GM19468 (cell line): ENCODE data around the gene GCSH.
"Not testable (repeated sequence)": the region's sequence is repeated elsewhere in the genome, so short reads cannot be mapped to it uniquely, and the experiment has no call there.

Source experiments
- ATAC-seq: cut with Tn5 transposase; IDR thresholded peaks from one replicate; pipeline ENCODE4 v1.9.1; 2021; ENCODE audit warnings: mild to moderate bottlenecking, moderate library complexity, moderate number of reproducible peaks; ENCODE audit not compliant: unreplicated experiment; ENCODE audit errors: extremely low read depth

The GCSH gene

DNA sequence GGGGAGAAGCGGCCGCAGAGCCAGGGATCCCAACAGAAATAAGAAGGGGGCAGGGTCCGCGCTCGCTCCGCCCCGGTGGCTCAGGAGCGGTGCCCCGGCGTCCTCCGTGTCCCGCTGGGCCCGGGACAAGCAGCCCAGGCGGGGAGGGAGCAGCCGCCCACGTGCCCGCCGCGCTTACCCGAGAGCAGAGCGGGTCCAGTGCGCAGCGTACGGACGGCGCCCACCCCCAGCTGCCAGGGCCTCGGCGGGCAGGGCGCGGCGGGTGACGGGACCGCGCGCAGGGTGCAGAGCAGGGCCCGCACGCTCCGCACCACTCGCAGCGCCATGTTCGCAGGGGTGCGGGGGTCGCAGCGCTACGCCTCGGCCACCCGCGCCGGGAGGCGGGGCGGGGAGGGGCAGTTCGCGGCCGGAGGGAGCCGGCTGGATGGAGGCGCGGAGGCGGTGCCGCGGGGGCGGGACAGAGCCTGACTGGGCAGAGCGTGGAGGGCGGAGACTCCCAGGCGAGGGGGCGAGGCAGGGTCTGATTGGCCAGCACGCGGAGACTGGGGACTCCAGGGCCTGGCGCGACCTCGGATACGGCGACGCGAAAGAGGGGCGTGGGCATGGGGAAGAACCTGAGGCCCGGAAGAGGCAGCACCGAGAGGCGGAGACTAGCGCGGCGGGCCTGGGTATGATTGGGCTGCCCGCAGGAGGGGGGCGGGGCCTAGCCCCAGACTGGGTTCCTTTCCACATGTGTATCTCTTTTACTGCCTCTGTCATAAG lies at the start of gene GCSH:
GCSH (minus strand) TSS at position 443 of the 762 bp plus-strand sequence; CDS start at position 326, 117 bp downstream.
- ATAC-seq, result peak; percentile 99

GRCh38 chr16:81143921-81144471 lies 47.8 kb upstream of the GCSH start:
- ATAC-seq, result no peak

DNA sequence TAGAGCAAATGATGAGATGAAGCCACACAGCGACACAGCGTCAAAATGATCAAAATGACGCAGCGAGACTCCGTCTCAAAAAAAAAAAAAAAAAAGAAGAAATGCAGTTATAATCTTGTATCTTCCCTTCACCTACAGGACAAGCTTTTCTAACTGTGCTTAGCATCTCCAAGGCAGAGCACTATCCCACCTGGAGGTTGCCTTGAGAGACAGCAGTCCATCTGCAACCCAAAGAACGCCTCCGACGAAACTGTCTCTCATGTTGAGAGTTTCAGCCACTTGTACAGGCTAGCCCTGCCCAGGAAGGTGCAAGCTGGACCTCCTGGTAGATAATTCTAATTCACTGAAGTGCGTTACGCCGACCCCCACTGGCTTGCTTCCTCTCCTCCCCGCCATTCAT lies 46.7 kb upstream of the GCSH start:
- ATAC-seq, result no peak

- no peak for ATAC-seq
These were observed 45.0 kb upstream of the GCSH start for GRCh38 chr16:81140930-81141780.

GRCh38 chr16:81138831-81139557 lies 42.8 kb upstream of the GCSH start:
- no peak for ATAC-seq

DNA sequence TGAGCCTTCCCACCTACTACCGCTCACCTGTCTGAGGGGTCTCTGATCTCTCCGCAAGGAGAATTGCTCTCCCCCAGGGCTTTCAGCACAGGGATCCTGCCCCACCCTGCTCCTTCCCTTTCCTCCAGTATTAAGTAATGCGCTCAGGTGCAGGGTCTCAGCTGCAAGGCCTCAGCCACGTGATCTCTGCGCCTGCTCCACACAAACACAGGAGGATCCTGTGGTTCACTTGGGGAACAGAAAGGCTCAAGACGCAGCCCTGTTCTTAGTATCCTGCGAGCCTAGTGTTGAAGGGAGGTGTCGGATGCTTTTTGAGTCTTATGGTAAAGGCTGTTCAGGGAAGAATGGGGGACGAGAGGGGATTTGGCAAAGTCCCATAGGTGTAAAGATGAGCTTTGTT lies 41.6 kb upstream of the GCSH start:
- ATAC-seq, result no peak

- no peak for ATAC-seq
These were observed 40.5 kb upstream of the GCSH start for GRCh38 chr16:81136390-81137335.

- ATAC-seq, result no peak
These were observed 33.9 kb upstream of the GCSH start for GRCh38 chr16:81130126-81130525.

DNA sequence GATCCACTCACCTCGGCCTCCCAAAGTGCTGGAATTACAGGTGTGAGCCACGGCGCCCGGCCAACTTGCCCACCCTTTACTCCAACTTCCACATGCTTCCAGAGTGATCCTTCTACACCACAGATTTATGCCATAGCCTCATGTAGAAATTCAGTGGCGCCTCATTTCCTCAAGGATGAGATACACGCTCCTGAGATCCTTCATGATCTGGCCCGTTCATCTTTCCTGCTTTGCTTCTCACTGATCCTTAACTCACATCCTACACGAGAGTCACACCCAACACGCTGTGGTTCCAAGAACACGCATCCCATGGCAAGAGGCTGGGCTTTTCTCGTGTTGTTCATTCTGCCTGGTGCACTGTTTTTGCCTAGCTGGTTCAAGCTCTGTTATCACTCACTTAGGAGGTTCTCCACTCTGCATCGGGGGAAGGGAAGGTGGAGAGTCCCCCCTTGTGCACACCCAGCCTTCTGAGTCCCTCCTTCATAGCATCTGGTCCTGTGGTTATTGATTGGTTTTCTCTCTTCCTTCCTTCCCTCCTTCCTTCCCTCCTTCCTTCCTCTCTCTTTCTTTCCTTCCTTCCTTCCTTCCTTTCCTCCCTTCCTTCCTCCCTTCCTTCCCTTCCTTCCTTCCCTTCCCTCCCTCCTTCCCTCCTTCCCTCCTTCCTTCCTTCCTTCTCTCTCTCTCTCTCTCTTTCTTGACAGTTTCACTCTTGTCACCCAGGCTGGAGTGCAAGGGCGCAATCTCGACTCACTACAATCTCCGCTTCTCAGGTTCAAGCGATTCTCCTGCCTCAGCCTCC lies 32.7 kb upstream of the GCSH start:
- ATAC-seq, result no peak

DNA sequence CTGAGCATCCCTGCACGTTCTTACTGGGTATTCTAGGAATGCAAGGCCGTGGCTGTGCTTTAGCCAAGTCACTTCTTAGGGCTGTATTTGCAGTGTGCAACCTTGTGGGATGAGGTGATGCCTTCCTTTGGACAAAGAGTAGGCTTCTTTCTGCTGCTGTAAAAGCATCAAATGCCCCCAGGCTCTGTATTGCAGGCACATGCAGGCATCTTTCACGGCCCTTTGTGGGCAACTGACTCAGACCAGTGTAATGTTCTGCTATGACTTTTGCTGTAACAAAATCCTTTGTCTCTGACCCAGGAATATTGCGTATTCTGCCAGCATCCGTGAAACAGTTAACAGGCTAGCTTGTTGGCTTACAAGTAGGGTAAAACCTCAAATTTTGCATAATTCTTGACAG lies 30.9 kb upstream of the GCSH start:
- no peak for ATAC-seq

DNA sequence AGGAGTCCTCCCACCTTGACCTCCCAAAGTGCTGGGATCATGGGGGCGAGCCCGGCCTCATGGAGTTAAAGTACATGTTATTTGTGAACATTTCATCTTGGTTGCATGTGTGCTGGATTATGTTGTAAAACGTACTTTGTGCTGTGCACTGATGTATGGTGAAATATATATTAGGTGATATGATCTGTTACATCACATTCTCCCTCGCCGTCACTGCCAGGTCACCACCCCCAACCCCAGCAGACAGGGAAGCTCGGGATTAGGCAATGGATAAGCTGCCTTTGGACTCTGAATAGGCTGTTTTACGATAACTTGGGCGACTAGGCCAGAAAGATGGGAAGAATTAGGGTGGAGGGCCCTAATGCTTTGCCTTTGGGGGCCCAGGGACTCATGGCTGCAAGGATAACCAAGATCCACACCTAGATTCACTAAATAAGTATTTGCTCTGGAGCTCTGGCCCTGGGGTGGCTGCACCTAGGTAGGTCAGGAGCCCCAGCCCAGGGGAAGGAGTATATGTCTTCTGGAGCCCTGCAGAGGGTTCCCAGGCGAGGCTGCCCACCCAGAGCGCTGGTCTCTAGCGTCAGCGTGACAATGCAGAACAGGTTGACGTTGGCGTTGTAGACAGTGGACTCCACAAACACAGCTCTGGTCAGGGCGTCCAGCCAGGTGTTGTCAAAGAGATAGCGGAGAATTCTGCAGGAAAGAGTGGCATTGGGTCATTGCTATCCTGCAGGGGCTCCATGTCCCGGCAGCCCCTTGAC lies 27.1 kb upstream of the GCSH start:
- ATAC-seq, result no peak

DNA sequence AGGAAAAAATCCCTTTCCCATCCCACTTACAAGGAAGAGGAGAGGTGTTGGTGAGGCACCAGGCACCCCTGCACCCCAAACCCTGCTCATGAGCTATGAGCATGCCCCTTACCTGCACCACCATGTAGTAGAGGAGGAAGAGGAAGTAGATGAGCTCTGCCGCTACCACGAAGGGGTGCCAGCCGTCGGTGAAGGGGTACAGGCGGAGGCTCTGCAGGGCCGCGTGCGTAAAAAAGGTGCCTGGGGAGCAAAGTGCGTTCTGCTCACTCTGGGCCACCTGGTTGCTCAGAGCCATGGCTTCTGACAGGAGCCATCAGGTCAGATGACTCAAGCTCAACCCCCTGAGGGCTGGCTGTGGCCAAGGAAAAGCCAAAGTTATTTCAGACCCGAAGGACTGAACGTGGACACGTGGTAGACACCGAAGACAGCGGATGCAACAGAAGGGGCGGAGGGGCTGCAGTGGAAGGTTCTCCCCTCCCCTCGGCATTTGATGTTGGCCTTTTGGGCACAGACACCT lies 25.3 kb upstream of the GCSH start:
- no peak for ATAC-seq

DNA sequence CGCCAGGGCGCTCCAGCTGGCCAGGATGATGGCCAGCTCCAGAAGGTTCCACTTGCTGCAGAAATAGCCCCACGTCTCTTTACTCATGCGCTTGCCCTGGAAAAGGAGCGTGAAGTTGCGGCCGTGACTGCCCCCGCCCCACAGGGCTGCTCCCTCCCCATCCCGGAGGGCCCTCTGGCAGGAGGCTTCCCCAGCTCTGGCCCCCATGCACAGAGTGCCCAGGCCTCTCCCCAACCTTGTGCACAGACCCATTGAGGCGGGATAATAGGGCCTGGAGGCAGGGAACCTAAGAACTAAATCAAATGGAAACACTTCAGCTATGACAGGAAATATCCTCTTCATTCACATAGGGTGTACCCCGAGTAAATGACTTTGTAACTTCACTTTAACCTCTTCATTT lies 21.2 kb upstream of the GCSH start:
- no peak for ATAC-seq

- ATAC-seq, result no peak
These were observed 20.1 kb upstream of the GCSH start for GRCh38 chr16:81116285-81116684.

DNA sequence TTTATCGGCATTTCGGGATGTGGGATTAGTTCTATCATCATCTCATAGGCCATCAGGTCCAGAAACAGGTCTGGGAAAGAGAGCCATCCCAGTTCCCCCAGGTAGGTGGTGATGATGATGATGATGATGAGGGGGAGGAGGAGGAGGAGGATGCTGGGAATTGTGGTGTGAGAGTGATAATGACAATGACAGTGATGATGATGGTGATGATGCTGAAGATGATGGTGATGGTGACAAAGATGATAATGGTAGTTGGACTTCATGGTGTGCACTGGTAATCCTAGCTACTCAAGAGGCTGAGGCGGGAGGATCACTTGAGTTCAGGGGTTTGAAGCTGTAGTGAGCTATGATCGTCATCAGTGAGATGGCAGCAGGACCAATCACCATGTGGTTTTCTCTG lies 16.3 kb upstream of the GCSH start:
- no peak for ATAC-seq

DNA sequence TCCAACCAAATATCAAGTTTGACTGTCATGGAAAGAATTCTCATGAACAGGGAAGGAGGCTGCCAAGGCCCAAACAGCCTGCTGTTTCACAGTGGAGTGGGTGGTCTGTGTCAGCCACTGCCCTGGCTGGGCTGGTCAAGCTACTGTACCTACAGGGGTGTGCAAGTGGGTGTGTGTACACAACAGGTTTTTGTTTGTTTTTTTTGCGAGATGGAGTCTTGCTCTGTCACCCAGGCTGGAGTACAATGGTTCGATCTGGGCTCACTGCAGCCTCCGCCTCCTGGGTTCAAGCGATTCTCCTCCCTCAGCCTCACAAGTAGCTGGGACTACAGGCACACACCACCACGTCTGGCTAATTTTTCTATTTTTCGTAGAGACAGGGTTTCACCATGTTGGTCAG lies 13.1 kb upstream of the GCSH start:
- ATAC-seq, result not testable (repeated sequence)

- ATAC-seq, result no peak
These were observed 11.3 kb upstream of the GCSH start for GRCh38 chr16:81107511-81107910.
